Neural cell (in vitro differentiated cells): ENCODE data around the gene ARAP2. TPM values are rescaled to one million over a fixed set of nuclear protein-coding genes. Genes with fewer than 3 reads are reported as not detected.

Experiments
- H2AFZ ChIP-seq: fragments of 200-600, 300-800 bp; sonication (generic), shearing (Covaris generic); 2 replicates; pipeline ENCODE4 v1.6.0; 2014; ENCODE audit warnings: low read depth, mild to moderate bottlenecking, antibody characterized with exemption, low read length, moderate library complexity
- H3F3A ChIP-seq: fragments of 200-600 bp; shearing (Covaris generic); 2 replicates; pipeline ENCODE4 v1.6.1; 2016; ENCODE audit warnings: mild to moderate bottlenecking, moderate library complexity, mixed read lengths, antibody characterized with exemption, low read length; ENCODE audit not compliant: insufficient read depth, poor library complexity, severe bottlenecking
- H3K27ac ChIP-seq: fragments of 200-600, 300-800 bp; sonication (generic), shearing (Covaris generic); 2 replicates; pipeline ENCODE4 v1.5.1; 2014; ENCODE audit warnings: mild to moderate bottlenecking, low read length, moderate library complexity
- H3K27me3 ChIP-seq: fragments of 300-800, 200-600 bp; sonication (generic), shearing (Covaris generic); 2 replicates; pipeline ENCODE4 v1.6.0; 2014; ENCODE audit warnings: mild to moderate bottlenecking, low read depth, low read length, moderate library complexity; ENCODE audit not compliant: insufficient read depth
- H3K36me3 ChIP-seq: fragments of 300-800, 200-600 bp; sonication (generic), shearing (Covaris generic); 2 replicates; pipeline ENCODE4 v1.5.1; 2014; ENCODE audit warnings: mild to moderate bottlenecking, antibody characterized with exemption, low read length, moderate library complexity; ENCODE audit not compliant: insufficient read depth
- H3K4me2 ChIP-seq: fragments of 300-800, 200-600 bp; sonication (generic), shearing (Covaris generic); 2 replicates; pipeline ENCODE4 v1.6.0; 2014; ENCODE audit warnings: mild to moderate bottlenecking, low read length
- H3K4me3 ChIP-seq: fragments of 300-800, 200-600 bp; sonication (generic), shearing (Covaris generic); 2 replicates; pipeline ENCODE4 v1.5.1; 2014; ENCODE audit warnings: mild to moderate bottlenecking, low read length, moderate library complexity
- H3K79me2 ChIP-seq: fragments of 200-600 bp; shearing (Covaris generic); replicated peaks from 2 replicates; pipeline ENCODE4 v1.6.0; 2014; ENCODE audit warnings: mild to moderate bottlenecking, low read length, moderate library complexity; ENCODE audit not compliant: insufficient read depth
- H3K9ac ChIP-seq: fragments of 300-800, 200-600 bp; sonication (generic), shearing (Covaris generic); 2 replicates; pipeline ENCODE4 v1.6.1; 2016; ENCODE audit warnings: mild to moderate bottlenecking, low read length, mixed read lengths
- H3K9me2 ChIP-seq: fragments of 200-600 bp; shearing (Covaris generic); 2 replicates; pipeline ENCODE4 v1.6.1; 2016; ENCODE audit warnings: mild to moderate bottlenecking, low read length, mixed read lengths; ENCODE audit not compliant: insufficient read depth
- H3K9me3 ChIP-seq: fragments of 200-600, 300-800 bp; sonication (generic), shearing (Covaris generic); 2 replicates; pipeline ENCODE4 v1.6.1; 2016; ENCODE audit warnings: mild to moderate bottlenecking, mixed run types, low read length, moderate library complexity, mixed read lengths
- H4K20me1 ChIP-seq: fragments of 200-600 bp; shearing (Covaris generic); 2 replicates; pipeline ENCODE4 v1.6.1; 2016; ENCODE audit warnings: mild to moderate bottlenecking, mixed run types; ENCODE audit not compliant: insufficient read depth
- CTCF ChIP-seq: fragments of 450-650 bp; IDR thresholded peaks from 2 replicates; pipeline ENCODE4 v1.5.1; 2014; ENCODE audit warnings: antibody characterized with exemption, mild to moderate bottlenecking, moderate library complexity; ENCODE audit not compliant: poor library complexity, severe bottlenecking
- EP300 ChIP-seq: fragments of 450-650 bp; conservative IDR thresholded peaks from 2 replicates; pipeline ENCODE4 v1.6.1; 2014; ENCODE audit warnings: antibody characterized with exemption, mild to moderate bottlenecking, moderate library complexity; ENCODE audit not compliant: poor library complexity, severe bottlenecking
- EZH2 ChIP-seq: fragments of 200-600, 300-800 bp; shearing (Covaris generic), sonication (generic); IDR thresholded peaks from 2 replicates; pipeline ENCODE4 v1.6.1; 2014; ENCODE audit warnings: antibody characterized with exemption, low read length, borderline replicate concordance, mild to moderate bottlenecking; ENCODE audit not compliant: insufficient read depth, poor library complexity, severe bottlenecking
- MXI1 ChIP-seq: fragments of 450-650 bp; conservative IDR thresholded peaks from 2 replicates; pipeline ENCODE4 v1.6.1; 2014; ENCODE audit warnings: antibody characterized with exemption, mild to moderate bottlenecking; ENCODE audit not compliant: poor library complexity, severe bottlenecking
- POLR2AphosphoS5 ChIP-seq: IDR thresholded peaks from 2 replicates; pipeline ENCODE4 v1.6.1; 2012
- RAD21 ChIP-seq: fragments of 450-650 bp; conservative IDR thresholded peaks from 2 replicates; pipeline ENCODE4 v1.6.1; 2014; ENCODE audit warnings: antibody characterized with exemption, mild to moderate bottlenecking, moderate library complexity
- REST ChIP-seq: IDR thresholded peaks from 2 replicates; pipeline ENCODE4 v1.6.1; 2012; ENCODE audit warnings: borderline replicate concordance
- SMC3 ChIP-seq: fragments of 450-650 bp; conservative IDR thresholded peaks from 2 replicates; pipeline ENCODE4 v1.6.1; 2014; ENCODE audit warnings: antibody characterized with exemption, mild to moderate bottlenecking, moderate library complexity; ENCODE audit not compliant: poor library complexity
- TAF1 ChIP-seq: IDR thresholded peaks from 2 replicates; pipeline ENCODE4 v1.6.1; 2012; ENCODE audit warnings: low read depth
- polyA plus RNA-seq: library from polyadenylated mRNA; depleted of rRNA; stranded (reverse); fragments of >200 nt; gene quantifications from 2 replicates; pipeline ENCODE4 v1.2.3, GENCODE V29; 2014

The ARAP2 gene
- polyA plus RNA-seq, 1 donor from 2014 or later: 2.1 TPM

- Histone ChIP-seq H4K20me1 (no peaks in the 10 kb centered on the region), H2AFZ (no peak overlapping the region), H3K9me3 (no peaks in the 10 kb centered on the region), H3K4me3 (no peak overlapping the region), H3F3A (no peaks in the 10 kb centered on the region), H3K27me3 (no peaks in the 10 kb centered on the region), H3K4me2 (no peak overlapping the region), H3K9ac (no peak overlapping the region), H3K36me3 (no peaks in the 10 kb centered on the region), H3K79me2 (no peaks in the 10 kb centered on the region), H3K27ac (no peak overlapping the region), H3K9me2 (no peaks in the 10 kb centered on the region)
- no peak for TF ChIP-seq RAD21
- TF ChIP-seq CTCF: no peak
- TF ChIP-seq EP300: no peak
- no peak for TF ChIP-seq MXI1
Observed at GRCh38 chr4:36264207-36264826, 20.0 kb upstream of the ARAP2 start.

GRCh38 chr4:36260731-36261130 lies 16.4 kb upstream of the ARAP2 start:
- H3K9ac ChIP-seq: no peak overlapping the region
- no peaks in the 10 kb centered on the region for H3F3A ChIP-seq
- H3K9me2 ChIP-seq: no peaks in the 10 kb centered on the region
- H3K4me2 ChIP-seq: no peak overlapping the region
- no peak for TF ChIP-seq POLR2AphosphoS5
- TF ChIP-seq SMC3: no peak
- TF ChIP-seq REST: no peak
- no peak for TF ChIP-seq EP300
- no peak for TF ChIP-seq TAF1
- TF ChIP-seq CTCF: no peak
- TF ChIP-seq EZH2: no peak
- no peak for TF ChIP-seq RAD21
- no peak for TF ChIP-seq MXI1
- no peaks in the 10 kb centered on the region for H3K27me3 ChIP-seq
- no peaks in the 10 kb centered on the region for H3K79me2 ChIP-seq
- no peaks in the 10 kb centered on the region for H3K9me3 ChIP-seq
- H3K27ac ChIP-seq: no peak overlapping the region
- no peaks in the 10 kb centered on the region for H3K36me3 ChIP-seq
- H4K20me1 ChIP-seq: no peaks in the 10 kb centered on the region
- H2AFZ ChIP-seq: no peak overlapping the region
- H3K4me3 ChIP-seq: no peak overlapping the region
